CD4-positive, CD25-positive, alpha-beta regulatory T cell (primary cell): Measurements from ENCODE around the gene SLN. TPM values are rescaled to one million over a fixed set of nuclear protein-coding genes. Genes with fewer than 3 reads are reported as not detected.

Source experiments
- ATAC-seq, 2 donors: fragments of 150-1000 bp; cut with Tn5 transposase; one replicate each; pipeline ENCODE4 v1.10.0; 2021; ENCODE audit warnings: low read depth in 2 of 2, moderate number of reproducible peaks in 2 of 2, moderate library complexity in 1 of 2
- DNase-seq, 3 donors: peaks; one replicate each; pipeline versions ENCODE4 v3.0.0 to v3.0.0-alpha.2; 2012 to 2022; ENCODE audit warnings: mixed read lengths in 1 of 3
- H3K27ac ChIP-seq: one replicate; pipeline ENCODE4 v1.7.0; 2013; ENCODE audit warnings: mild to moderate bottlenecking, low read length; ENCODE audit not compliant: insufficient read depth, poor library complexity, severe bottlenecking
- H3K27me3 ChIP-seq: one replicate; pipeline ENCODE4 v1.7.0; 2013; ENCODE audit warnings: low read length; ENCODE audit not compliant: control insufficient read depth, insufficient read depth
- H3K36me3 ChIP-seq: one replicate; pipeline ENCODE4 v1.7.0; 2013; ENCODE audit warnings: mild to moderate bottlenecking, low read length, moderate library complexity; ENCODE audit not compliant: control insufficient read depth, insufficient read depth
- H3K4me1 ChIP-seq: 2 replicates; pipeline ENCODE4 v1.7.0; 2013; ENCODE audit warnings: mild to moderate bottlenecking, low read length; ENCODE audit not compliant: insufficient read depth, control insufficient read depth, poor library complexity, severe bottlenecking
- H3K4me3 ChIP-seq: one replicate; pipeline ENCODE4 v1.7.0; 2013; ENCODE audit warnings: low read depth, mild to moderate bottlenecking, low read length, moderate library complexity
- H3K9me3 ChIP-seq, 2 experiments: 1 replicate in 1 of 2; 2 replicates in 1 of 2; pipeline ENCODE4 v1.7.0; 2013; ENCODE audit warnings: low read length in 2 of 2, mild to moderate bottlenecking in 1 of 2, moderate library complexity in 1 of 2; ENCODE audit not compliant: control insufficient read depth in 2 of 2
- H3K27ac Mint-ChIP-seq, 3 donors: one replicate each; pipeline ENCODE4 v1.8.0; 2020 to 2022; ENCODE audit warnings: mild to moderate bottlenecking in 3 of 3, mixed read lengths in 3 of 3, moderate library complexity in 2 of 3
- H3K27me3 Mint-ChIP-seq: one replicate; pipeline ENCODE4 v1.8.0; 2022; ENCODE audit warnings: mild to moderate bottlenecking, mixed read lengths
- H3K36me3 Mint-ChIP-seq: one replicate; pipeline ENCODE4 v1.8.0; 2020; ENCODE audit warnings: mixed read lengths
- H3K4me1 Mint-ChIP-seq, 4 donors: one replicate each; pipeline ENCODE4 v1.8.0; 2020 to 2022; ENCODE audit warnings: mixed read lengths in 4 of 4, mild to moderate bottlenecking in 1 of 4
- H3K4me3 Mint-ChIP-seq, 4 donors: one replicate each; pipeline ENCODE4 v1.8.0; 2020 to 2022; ENCODE audit warnings: mild to moderate bottlenecking in 4 of 4, mixed read lengths in 4 of 4, moderate library complexity in 3 of 4
- H3K9me3 Mint-ChIP-seq, 7 donors: one replicate each; pipeline ENCODE4 v1.8.0; 2020 to 2022; ENCODE audit warnings: mixed read lengths in 7 of 7, mild to moderate bottlenecking in 3 of 7, moderate library complexity in 2 of 7
- polyA plus RNA-seq, 4 donors: library from polyadenylated mRNA; unstranded; fragments of 300-500 nt; fragmentation: Illumina TruSeq; gene quantifications; one replicate each; pipeline ENCODE4 v1.2.3, GENCODE V29; 2021
- total RNA-seq: library from RNA; stranded (reverse); gene quantifications from one replicate; pipeline ENCODE4 v1.2.3, GENCODE V29; 2022

Gene SLN
- total and polyA plus RNA-seq, 5 donors from 2014 or later = not detected

DNA sequence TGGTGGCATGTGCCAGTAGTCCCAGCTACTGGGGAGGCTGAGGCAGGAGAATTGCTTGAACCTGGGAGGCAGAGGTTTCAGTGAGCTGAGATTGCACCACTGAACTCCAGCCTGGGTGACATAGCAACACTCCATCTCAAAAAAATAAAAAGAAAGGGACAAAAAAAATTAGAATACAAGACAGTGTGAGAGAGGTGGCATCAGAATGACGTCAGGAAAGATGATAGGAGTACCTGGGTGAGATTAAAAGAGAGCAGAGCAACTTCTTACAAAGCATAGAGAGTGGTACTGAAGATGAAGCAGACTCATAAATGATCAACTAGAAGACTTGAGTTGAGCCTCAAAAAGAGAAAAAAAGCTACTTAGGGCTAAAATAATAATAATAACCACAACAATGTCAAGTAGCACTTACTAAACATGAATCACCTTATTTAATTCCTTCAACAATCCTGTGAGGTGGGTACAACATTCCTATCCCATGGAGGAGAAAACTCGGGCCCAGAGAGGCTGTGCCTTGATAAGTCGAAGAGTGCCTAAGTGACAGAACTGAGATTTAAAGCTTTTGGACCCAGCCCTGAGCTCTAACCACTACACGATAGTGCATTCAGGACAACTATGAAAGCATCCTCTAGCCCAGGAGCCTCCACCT is 5.2 kb upstream of the SLN start:
- DNase-seq (no peak), ATAC-seq (no peak)
- Mint-ChIP-seq H3K36me3 (no peaks in the 10 kb centered on the region), H3K27me3 (peaks cover 11% of the 10 kb centered on the region), H3K9me3 (peaks cover 0 to 4% (median 0%) of the 10 kb centered on the region in 7 donors), H3K4me1 (peaks cover 0 to 6% (median 0%) of the 10 kb centered on the region in 4 donors), H3K4me3 (no peak overlapping the region), H3K27ac (no peak overlapping the region)
- Histone ChIP-seq H3K36me3 (no peaks in the 10 kb centered on the region), H3K27me3 (peaks cover 5% of the 10 kb centered on the region), H3K9me3 (no peaks in the 10 kb centered on the region), H3K4me1 (no peaks in the 10 kb centered on the region), H3K27ac (no peak overlapping the region), H3K4me3 (no peak overlapping the region)

DNA sequence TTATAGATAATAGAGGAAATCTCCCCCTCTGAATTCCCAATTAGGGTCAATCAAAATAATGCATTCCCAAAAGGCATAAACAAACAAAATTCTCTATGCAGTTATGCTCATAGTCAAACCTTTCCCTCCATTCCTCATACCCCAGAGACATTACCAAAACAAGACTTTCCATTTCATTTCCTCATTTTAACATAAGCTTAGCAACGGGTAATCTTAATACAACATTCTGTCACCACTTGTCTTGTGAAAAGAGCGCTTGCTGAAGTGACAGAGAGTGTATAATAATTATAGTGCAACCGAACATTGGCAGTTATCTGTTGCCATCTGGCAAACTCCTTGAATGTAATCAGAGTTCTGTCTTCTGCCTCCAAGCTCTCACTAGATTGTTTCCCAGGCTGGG is 1.2 kb upstream of the SLN start:
- Histone ChIP-seq H3K36me3 (no peaks in the 10 kb centered on the region), H3K4me1 (no peaks in the 10 kb centered on the region), H3K9me3 (no peaks in the 10 kb centered on the region), H3K27ac (no peak overlapping the region), H3K4me3 (no peak overlapping the region), H3K27me3 (peaks cover 12% of the 10 kb centered on the region)
- Mint-ChIP-seq H3K9me3 (peaks cover 0 to 4% (median 0%) of the 10 kb centered on the region in 7 donors), H3K36me3 (no peaks in the 10 kb centered on the region), H3K4me1 (no peaks in the 10 kb centered on the region), H3K4me3 (no peak overlapping the region), H3K27ac (no peak overlapping the region), H3K27me3 (peaks cover 19% of the 10 kb centered on the region)
- no peak for DNase-seq
- no peak for ATAC-seq

DNA sequence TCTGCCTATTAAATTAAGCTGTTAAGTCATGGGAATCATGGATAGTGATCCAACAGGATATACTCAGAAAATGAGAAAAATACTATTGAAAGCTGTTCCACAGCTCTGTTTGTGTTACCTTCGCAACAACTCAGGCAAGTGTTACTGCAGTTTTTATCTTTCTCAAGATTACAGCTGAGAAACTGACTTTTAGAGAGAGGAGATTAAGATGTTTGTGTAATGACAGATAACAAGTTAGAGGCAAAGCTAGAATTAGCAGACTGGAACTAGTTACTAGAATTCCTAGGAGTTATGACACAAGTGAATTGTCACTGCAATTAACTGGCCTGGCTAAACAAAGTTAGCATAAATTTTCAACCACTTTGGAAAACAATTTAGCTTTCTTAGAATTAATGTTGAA is 1.6 kb downstream of the SLN start:
- Histone ChIP-seq H3K4me3 (no peak overlapping the region), H3K27me3 (peaks cover 9% of the 10 kb centered on the region), H3K27ac (no peak overlapping the region), H3K4me1 (no peaks in the 10 kb centered on the region), H3K36me3 (no peaks in the 10 kb centered on the region), H3K9me3 (no peaks in the 10 kb centered on the region)
- Mint-ChIP-seq H3K4me3 (no peak overlapping the region), H3K27me3 (peaks cover 20% of the 10 kb centered on the region), H3K27ac (no peak overlapping the region), H3K4me1 (no peaks in the 10 kb centered on the region), H3K36me3 (no peaks in the 10 kb centered on the region), H3K9me3 (peaks cover 0 to 1% (median 0%) of the 10 kb centered on the region in 7 donors)
- ATAC-seq (no peak), DNase-seq (no peak)

DNA sequence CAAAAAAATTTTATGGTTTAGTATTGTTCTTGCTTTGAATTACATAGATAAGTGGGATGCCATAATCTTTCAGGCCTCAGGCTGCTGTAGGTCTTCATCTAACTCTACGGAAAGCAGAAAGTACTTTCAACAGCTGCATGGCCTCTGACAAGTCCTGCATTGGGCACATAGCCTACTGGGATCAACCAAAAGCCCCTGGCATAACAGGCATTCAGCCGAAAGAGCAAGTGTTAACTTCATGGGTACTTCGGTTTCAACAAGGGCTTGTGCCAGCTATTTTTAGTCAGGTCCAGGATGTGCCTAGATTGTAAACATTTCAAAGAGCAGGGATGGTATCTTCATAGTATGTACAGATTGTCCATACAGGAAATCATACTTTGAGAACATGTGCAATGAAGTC is 3.1 kb downstream of the SLN start:
- Mint-ChIP-seq H3K4me3 (no peak overlapping the region), H3K4me1 (no peaks in the 10 kb centered on the region), H3K27me3 (peaks cover 20% of the 10 kb centered on the region), H3K27ac (no peak overlapping the region), H3K36me3 (no peaks in the 10 kb centered on the region), H3K9me3 (peaks cover 0 to 1% (median 0%) of the 10 kb centered on the region in 7 donors)
- ATAC-seq = no peak
- Histone ChIP-seq H3K4me3 (no peak overlapping the region), H3K27ac (no peak overlapping the region), H3K36me3 (no peaks in the 10 kb centered on the region), H3K4me1 (no peaks in the 10 kb centered on the region), H3K27me3 (peaks cover 9% of the 10 kb centered on the region), H3K9me3 (no peaks in the 10 kb centered on the region)
- DNase-seq = no peak

DNA sequence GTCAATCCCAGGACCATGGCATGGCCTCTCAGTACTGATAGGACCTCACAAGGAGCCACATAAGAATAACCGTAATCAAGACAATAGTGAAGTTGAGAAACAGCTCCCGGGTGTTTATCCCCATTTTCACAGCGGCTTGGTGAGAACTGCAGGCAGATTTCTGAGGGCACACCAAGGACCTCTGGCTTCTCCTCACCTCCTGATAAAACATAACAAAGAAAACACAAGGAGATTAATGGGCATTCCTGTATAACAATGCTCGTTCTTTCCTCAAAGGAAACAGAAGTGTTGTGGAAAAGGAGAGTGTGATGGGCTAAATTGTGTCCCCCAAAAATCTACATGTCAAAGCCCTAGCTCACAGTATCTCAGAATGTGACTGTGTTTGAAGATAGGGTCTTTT is 4.0 kb downstream of the SLN start:
- ATAC-seq = no peak
- peaks cover 20% of the 10 kb centered on the region for H3K27me3 Mint-ChIP-seq

DNA sequence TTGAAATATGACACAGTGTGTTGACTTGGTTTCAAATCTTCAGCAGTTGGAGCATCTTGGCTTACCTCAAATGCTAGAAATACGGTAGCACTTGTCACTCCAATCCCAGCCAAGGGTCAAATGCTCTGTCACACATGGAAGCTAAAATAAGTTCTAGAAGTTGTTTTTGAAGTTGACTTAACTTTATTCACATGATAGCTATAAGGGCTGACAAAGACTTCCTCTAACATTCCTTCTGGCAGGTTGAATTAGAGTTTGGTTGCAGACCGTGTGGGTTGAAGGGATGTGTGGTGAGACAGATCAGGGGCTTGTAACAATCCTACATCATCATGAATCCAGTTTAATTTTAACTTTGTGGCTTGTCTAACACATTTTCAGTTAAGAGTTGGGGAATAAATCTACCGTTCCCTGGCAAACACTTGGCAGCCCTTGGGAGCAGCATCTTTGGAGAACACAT is 4.6 kb downstream of the SLN start:
- Histone ChIP-seq H3K27me3 (peaks cover 9% of the 10 kb centered on the region), H3K27ac (no peak overlapping the region), H3K36me3 (no peaks in the 10 kb centered on the region), H3K4me1 (no peaks in the 10 kb centered on the region), H3K4me3 (no peak overlapping the region), H3K9me3 (no peaks in the 10 kb centered on the region)
- no peak for DNase-seq
- H3K27ac Mint-ChIP-seq = no peak overlapping the region
- H3K9me3 Mint-ChIP-seq = peaks cover 0 to under 1% (median 0%) of the 10 kb centered on the region in 7 donors
- H3K4me1 Mint-ChIP-seq = no peaks in the 10 kb centered on the region
- H3K36me3 Mint-ChIP-seq = no peaks in the 10 kb centered on the region
- no peak for ATAC-seq
- peaks cover 21% of the 10 kb centered on the region for H3K27me3 Mint-ChIP-seq
- no peak overlapping the region for H3K4me3 Mint-ChIP-seq

More for the DNA sequence above, 4.0 kb downstream of the SLN start:
- H3K9me3 Mint-ChIP-seq = peaks cover 0 to 1% (median 0%) of the 10 kb centered on the region in 7 donors
- H3K36me3 Mint-ChIP-seq = no peaks in the 10 kb centered on the region
- H3K27ac ChIP-seq = no peak overlapping the region
- no peaks in the 10 kb centered on the region for H3K36me3 ChIP-seq
- H3K9me3 ChIP-seq = no peaks in the 10 kb centered on the region
- no peaks in the 10 kb centered on the region for H3K4me1 Mint-ChIP-seq
- H3K4me1 ChIP-seq = no peaks in the 10 kb centered on the region
- no peak overlapping the region for H3K4me3 ChIP-seq
- no peak overlapping the region for H3K27ac Mint-ChIP-seq
- no peak overlapping the region for H3K4me3 Mint-ChIP-seq
- no peak for DNase-seq
- peaks cover 9% of the 10 kb centered on the region for H3K27me3 ChIP-seq

DNA sequence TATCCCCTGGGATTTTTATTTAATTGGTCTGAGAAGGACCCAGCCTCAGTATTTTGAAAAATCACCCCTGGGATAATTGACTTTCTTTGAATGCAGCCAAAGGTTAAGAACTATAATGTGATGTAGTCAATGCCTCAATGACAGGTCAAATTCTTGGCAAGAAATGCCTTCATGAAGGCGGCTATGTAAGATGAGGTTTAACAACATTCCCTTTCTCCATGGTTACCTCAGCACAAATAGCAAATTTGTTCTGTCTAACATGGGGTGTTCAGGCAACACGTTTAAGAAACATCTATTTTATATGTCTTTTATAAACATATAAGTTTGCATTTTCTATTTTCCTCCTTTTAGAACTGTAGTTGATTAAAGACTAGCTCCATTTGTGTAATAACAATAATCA is 5.3 kb downstream of the SLN start:
- Mint-ChIP-seq H3K9me3 (no peaks in the 10 kb centered on the region), H3K27ac (no peak overlapping the region), H3K4me1 (no peaks in the 10 kb centered on the region), H3K27me3 (peaks cover 24% of the 10 kb centered on the region), H3K4me3 (no peak overlapping the region), H3K36me3 (no peaks in the 10 kb centered on the region)
- H3K27ac ChIP-seq = no peak overlapping the region
- H3K27me3 ChIP-seq = peaks cover 11% of the 10 kb centered on the region
- H3K9me3 ChIP-seq = no peaks in the 10 kb centered on the region
- H3K36me3 ChIP-seq = no peaks in the 10 kb centered on the region
- H3K4me3 ChIP-seq = no peak overlapping the region
- DNase-seq (no peak), ATAC-seq (no peak)
- H3K4me1 ChIP-seq = no peaks in the 10 kb centered on the region

DNA sequence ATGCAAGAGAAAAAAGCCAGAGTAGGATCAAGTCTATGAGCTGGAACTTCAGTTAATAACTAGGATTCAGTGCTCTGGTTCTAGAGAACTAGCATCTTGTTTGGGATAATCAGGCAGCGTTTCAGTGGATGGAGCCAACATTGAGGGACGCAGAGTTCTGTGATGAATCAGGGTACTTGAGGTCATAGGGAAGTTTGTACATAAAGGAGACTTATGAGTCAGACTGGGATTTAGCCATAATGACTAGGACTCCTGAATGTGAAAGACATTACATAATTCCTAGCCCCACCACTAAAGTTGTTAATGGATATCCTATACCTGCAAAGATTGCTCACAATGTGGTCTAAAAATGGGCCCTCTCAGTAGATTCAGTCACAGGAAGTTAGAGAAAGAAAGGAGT is 6.8 kb downstream of the SLN start:
- H3K9me3 Mint-ChIP-seq = no peaks in the 10 kb centered on the region
- no peak overlapping the region for H3K27ac ChIP-seq
- no peak overlapping the region for H3K4me3 ChIP-seq
- peaks cover 25% of the 10 kb centered on the region for H3K27me3 Mint-ChIP-seq
- no peaks in the 10 kb centered on the region for H3K36me3 ChIP-seq
- H3K27ac Mint-ChIP-seq = no peak overlapping the region
- H3K4me3 Mint-ChIP-seq = no peak overlapping the region
- DNase-seq (no peak), ATAC-seq (no peak)
- H3K36me3 Mint-ChIP-seq = no peaks in the 10 kb centered on the region
- no peaks in the 10 kb centered on the region for H3K9me3 ChIP-seq
- peaks cover 5% of the 10 kb centered on the region for H3K27me3 ChIP-seq
- no peaks in the 10 kb centered on the region for H3K4me1 ChIP-seq
- no peaks in the 10 kb centered on the region for H3K4me1 Mint-ChIP-seq
